Globus pallidus (tissue), 1 donor: ENCODE data around the gene ZSCAN16.

Source experiments
- DNase-seq: peaks from one replicate; pipeline ENCODE4 v3.0.0-alpha.2; 2015; ENCODE audit warnings: low spot score

The ZSCAN16 gene

DNA sequence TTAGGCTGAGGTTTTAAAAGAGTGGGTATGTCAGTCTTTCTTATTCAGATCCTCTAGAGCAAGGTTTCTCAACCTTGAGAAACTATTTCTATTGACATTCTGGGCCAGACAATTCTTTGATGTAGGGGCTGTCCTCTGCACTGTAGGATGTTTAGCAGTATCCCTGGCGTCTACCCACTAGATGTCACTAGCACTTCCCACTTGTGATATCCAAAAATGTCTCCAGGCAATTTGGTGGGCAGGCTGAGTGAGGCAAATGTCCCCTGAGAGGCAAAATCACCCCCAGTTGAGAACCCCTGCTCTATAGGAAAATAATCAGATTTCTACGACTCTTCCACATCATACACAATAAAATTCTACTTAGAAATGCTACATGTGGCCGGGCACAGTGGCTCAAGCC lies 9.6 kb downstream of the ZSCAN16 start:
- DNase-seq: no peak

DNA sequence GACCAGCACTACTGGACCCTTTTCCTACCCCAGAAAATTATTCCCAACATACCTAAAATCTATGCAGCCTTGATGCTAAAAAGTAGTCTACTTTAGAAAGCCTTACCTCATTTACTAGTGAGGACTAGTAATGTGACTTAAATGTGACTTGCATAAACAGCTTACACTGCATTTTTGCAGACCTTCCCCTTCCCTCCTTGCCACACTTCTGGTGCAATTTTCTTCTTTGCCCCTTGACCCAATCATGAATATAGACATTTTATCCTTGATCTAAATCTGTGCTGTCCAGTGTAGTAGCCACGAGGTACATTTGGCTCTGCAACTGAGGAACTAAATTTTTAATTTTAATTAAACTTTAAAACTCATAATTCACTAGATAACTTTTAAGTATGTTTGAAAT lies 10.3 kb downstream of the ZSCAN16 start:
- DNase-seq: no peak

DNA sequence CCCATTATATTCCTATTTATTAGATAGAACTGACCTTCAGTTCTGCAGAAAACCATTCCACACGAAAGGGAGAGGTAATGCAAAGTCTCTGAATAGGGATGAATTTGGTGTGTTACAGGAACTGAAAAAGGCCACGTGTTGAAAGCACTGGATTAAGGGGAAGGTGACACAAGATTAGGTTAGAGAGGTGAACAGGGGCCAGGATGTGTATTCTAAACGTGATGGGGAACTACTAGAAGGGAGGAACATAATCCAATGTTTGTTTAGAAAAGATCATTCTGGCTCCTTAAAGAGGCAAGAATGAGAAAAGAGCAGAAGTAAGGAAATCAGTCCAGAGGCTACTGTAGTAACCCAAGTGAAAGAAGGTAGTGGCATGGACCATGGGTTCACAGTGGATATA lies 11.0 kb downstream of the ZSCAN16 start:
- DNase-seq: no peak

DNA sequence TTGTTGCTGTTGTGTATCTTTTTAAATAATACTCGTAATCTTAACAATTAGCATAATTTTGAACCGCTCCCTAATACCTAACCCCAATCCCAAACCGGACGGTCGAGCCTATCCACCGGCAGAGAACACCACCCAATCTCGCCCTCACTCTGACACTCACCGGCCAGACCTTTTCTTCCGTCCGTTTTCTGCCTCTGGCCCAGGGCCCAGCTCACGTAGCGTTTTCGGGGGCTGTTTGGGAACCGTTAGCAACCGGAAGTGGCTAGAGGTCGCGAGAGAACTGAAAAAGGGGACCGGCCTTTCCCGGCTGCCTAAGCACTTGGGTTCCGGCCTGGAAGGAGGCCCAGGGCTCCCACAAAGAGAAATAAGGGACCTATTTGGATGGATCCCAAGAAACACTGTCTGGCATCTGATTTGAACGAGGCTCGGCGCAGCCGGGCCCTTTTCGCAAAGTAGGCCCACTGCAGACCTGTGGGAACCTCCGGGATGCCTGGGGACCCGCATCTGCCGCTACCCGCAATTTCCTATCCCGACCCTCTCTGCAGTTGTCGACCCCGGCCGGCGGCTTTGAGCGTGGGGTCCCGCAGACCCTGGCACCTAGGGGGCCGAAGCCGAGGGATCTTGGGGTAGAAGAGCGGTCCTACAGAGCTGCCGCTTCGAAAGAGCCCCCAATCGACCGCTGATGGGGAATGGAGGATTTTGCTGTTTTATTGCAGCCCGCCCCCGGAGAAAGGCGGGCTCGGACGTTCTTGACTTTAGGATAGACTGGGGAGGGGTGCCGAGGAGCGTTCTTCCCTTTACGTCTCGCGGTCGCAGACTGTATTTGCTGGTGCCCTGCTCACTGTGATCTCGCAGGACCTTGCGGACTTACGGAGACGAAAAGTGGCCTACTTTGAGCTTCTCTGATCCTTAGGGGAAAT lies 12.4 kb downstream of the ZSCAN16 start:
- DNase-seq: peak; percentile 88

DNA sequence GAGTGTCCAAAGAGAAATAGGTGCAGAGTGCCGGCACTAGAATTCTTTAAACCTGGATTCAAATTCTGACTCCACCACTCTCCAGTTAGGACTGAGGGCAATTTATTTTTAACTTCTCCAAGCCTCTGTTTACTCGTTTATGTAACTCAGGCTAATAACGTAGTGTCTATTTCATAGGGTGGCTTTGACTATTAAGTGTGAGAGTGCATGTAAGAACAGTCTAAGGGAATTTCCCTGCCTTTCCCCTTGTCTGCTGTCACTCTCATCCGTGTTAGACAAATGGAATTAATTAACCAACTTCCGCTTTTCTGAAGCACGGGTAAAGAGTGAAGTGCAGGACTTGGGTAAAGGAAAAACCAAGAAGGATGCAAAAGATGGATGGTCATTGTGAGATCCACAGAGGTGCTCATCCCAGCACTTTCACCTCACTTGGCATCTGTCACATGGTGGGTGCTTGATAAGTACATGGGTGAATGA lies 13.1 kb downstream of the ZSCAN16 start:
- DNase-seq: no peak

DNA sequence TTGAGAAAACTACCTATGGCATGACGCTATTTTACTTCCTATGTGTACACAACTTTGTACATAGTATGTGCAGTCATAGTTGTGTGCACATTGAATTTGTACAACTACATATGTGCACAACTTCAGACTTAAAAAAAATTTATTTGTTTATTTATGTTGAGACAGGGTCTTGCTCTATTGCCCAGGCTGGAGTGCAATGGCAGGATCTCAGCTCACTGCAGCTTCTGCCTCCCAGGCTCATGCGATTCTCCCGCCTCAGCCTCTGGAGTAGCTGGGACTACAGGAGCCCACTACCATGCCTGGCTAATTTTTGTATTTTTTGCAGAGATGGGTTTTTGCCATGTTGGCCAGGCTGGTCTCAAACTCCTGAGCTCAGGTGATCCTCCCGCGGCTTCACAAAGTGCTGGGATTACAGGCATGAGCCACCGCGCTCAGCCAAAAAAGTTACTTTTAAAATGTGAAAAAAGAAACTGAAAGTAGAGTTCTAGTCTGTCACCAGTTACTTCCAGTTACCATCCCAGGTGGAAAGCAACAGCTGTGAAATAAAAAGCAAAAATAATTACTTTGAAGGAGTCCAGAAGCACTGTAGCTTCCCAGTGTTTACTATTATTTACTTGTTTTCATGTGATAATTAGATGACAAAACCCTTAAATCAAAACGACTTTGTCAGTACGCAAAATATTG lies 15.6 kb downstream of the ZSCAN16 start:
- DNase-seq: no peak

DNA sequence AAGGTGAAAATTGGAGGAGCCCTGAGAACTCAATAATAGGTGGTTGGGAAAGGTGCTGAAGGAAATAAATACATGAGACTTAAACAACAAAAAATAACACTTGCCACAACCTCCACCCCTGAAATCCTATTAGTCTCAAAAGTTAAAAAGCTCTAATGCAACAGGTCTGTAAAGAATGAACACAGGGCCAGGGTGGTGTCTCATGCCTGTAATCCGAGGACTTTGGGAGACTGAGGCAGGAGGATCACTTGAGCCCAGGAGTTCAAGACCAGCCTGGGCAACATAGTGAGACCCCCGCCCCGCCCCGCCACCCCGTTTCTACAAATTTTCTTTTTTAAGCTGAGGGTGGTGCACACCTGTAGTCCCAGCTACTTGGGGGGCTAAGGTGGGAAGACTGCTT lies 16.2 kb downstream of the ZSCAN16 start:
- DNase-seq: no peak

DNA sequence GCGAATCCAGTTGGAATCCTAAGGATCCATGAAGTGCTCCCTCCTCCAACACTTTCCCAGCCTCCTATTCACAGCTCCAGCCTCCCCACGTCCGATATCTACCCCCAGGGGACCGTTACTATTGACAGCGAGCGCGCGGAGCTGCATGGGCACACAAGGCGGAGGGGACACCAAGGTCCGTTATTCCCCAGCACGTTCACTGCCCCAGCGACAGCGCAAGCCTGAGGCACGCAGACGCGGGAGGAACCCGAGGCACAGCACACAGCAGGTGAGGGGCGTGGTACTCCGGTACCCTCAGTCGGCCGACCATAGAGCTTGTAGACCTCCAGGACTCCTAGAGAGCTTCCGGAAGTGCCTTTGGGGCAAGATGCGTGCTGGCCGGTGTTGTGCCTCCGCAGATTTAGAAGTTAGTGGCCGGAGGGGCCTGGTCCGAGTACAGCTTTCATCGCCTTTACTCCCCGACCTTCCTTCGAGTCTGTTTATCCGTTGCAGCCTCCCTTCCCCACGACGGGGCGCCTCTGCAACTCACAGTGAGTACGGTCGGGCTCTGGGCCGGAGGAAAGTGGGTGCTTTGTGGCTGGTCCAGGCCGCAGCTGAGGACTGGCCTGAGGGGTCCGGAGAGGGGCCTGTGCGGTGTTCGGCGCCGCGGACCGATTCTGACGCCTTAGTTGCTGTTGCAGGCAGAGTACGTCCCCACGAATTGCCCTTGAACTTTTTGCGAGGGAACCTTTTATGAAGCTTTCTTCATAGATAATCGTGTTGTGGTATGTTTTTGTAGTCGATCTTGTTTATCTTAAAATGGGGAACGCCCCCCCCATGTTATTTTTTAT lies 17.3 kb downstream of the ZSCAN16 start, which contains the start of gene ZKSCAN8:
TSS of gene ZKSCAN8 (plus strand) at position 384 of the 830 bp plus-strand sequence. CDS start 6,525 bp downstream, outside the sequence.
- DNase-seq: peak; percentile 81

DNA sequence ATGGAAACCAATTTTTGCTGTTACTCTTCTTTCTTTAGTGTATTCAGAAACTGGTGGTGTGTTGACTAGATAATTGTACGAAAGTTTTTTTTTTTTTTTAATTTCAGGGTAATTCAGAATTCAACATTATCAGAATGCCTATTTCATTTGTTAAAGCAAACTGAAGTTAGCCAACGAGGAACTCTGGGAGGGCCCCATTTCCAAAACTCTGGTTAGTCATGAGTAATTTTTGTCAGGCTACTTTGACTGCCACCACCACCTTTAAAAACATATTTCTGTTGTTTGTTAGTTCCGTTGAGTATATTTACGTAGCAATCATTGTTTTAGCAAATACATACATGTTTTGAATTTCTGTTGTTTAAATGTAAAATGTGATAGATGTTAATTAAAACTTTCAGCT lies 18.0 kb downstream of the ZSCAN16 start:
- DNase-seq: no peak

DNA sequence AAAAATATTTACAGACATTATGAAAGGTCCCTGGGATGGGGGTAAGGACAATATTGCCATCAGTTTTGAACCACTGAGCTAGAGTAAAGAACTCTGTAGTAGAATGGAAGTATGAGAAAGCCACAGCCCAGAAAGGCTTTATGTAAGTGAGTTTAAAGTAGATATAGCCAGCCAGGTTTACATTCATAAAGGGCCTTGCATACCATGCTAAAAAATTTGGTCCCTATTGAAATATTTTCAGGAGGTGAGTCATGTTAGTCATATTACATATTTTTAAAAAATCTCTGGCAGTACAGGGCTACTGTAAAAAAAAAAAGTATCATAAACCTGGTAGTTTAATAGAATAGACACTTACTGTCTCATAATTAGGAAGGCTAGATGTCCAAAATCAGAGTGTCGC lies 20.8 kb downstream of the ZSCAN16 start:
- DNase-seq: no peak

DNA sequence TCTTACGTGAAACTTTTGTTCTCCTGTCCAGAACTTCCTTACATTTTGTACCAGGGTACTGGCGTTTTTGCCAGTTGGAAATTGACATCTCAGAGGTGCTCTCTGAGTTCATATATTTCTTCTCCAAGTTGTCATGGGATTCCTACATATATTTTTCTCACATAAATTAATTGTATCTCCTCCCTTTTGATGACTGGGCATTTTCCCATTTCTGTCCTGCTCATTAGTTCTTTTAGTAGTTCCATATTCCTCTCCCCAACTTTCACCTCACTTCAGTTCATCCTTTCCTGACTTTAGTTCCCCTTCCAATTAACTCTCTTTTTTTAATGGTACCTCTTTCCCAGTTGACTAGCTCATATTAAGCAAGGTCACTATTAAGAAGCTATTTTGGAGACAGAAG lies 28.1 kb downstream of the ZSCAN16 start:
- no peak for DNase-seq

DNA sequence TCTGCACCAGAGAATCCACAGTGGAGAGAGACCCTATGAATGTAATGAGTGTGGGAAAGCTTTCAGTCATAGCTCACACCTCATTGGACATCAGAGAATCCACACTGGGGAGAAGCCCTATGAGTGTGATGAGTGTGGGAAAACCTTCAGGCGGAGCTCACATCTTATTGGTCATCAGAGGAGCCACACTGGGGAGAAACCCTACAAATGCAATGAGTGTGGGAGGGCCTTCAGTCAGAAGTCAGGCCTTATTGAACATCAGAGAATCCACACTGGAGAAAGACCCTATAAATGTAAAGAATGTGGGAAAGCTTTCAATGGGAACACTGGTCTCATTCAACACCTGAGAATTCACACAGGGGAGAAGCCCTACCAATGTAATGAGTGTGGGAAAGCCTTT lies 29.1 kb downstream of the ZSCAN16 start:
- no peak for DNase-seq

DNA sequence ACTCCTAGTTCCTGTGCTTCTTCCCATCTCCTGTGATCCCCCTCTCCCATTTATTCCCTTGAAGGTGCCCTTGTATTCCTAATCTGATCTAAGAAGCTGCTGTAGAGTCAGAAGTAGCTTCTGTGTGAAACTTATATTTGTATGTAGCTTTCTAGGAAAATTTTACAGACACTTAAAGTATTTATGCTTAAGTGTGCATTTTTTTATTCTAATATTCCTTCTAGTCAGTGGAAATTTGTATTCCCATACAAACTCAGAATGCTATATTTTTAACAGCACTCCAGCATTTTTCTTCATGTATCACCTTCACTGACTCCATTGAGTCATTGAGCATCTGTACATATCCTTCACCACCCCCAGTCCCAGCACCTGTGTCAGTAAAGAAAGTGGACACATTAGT lies 29.9 kb downstream of the ZSCAN16 start:
- no peak for DNase-seq

DNA sequence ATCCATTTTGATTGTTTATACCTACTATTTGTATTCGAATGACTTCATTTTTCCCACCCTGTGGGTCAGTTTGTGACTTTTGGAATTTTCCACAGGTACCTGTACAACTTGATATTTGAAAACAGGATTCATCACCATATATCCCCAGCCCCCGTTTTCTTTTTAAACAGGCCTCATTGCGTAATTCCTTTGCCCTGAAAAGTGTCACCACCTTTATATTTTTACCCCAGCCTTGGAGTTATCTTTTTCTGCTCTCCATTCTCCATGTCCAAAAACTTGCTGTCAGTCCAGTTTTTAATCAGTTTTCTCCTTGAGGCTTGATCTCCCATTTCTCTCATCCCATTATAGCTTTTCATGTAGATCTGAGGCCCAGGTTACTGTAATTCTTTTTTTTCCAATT lies 33.9 kb downstream of the ZSCAN16 start:
- DNase-seq: no peak

DNA sequence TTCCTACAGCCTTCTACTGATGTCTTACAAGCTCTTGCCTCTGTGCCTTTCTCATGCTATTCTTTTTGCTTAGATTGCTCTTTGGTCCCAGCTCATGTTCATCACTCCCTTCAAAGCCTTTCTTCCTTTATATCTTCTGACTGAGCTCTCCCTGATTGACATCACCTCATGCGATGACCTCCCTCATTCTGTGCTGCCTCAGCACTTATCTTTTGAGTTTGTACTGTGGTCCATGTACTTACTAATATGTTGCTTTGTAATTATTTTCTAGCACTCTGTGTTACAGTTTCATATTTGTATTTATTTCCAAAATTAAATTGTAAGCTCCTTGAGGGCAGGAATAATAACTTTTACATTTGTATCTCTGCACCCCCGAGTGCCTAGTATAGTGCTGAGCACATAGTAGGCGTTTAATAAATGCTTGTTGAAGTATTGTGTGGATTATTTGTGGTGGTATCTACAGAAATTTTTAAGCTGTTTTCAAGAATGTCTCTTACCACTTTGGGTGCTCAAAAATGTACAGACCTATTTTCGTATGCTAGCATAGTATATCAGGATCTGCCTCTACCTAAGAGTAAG lies 34.7 kb downstream of the ZSCAN16 start:
- DNase-seq: no peak

DNA sequence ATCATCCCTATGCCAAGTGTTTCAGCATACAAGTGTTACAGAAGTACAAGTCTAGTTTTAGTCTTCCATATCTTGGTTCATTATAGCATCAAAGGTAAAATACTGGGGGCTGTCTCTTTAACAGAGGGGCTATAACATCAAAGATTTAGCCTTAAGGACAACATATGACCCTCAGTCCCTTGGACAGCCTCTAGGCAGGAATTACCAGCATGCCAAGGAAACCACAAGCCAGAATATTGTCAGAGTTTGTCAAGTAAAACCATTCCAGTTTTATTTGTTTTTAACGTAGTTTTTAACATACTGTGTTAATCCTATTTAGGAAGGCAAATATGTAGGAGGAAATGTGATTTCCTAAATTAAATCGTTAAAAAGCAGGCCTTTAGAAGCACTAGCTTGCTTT lies 35.8 kb downstream of the ZSCAN16 start:
- DNase-seq: no peak

DNA sequence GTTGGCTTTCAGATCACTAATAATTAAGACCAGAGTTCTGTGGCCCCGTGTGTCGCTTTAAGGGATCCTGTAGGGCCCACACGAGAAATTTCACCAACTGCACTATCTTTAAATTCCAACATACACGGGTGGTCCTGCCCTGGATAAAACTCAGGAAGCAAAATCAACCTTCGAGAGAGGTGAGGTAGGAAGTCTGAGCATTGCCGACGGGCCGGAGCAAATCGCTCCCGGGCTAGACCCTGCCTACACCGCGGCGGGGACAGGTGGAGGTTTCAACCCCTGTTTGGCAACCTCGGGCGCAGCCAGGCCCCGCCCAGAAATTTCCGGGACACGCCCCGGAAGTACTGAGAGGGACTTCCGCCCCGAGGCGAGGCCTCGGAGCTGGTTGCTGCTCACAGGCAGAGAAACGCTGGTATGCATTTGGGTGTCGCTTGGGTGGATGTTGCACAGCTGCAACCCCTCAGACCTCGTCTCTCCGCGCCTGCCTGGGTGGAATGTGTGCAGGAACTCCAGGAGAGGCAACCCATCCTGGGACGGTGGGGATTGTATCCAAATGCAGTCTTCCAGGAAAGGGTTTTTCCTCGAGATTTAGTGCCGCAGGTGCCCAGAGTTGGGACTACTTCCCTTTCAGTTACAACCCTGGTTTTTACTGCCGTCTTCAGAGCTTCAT lies 37.1 kb downstream of the ZSCAN16 start:
- DNase-seq: peak; percentile 33

DNA sequence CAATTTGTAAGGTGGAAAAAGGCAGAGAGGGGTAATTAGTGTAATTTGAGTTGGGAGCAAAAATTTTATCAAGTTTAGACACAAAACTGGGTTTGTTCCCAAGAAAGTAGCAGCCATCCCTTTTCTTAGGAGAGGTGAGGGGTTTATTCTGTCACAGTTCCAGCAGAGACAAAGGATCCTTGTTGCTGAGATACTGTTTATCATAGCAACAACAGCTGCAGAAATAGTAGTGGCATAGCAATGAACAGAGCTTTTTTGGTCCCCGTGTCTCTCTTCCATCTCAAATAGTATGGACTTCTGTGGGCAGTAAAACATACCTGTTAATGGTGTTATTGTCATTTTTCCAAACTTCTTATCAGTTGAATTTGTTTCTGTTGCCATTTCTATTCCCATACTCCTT lies 41.2 kb downstream of the ZSCAN16 start:
- no peak for DNase-seq

DNA sequence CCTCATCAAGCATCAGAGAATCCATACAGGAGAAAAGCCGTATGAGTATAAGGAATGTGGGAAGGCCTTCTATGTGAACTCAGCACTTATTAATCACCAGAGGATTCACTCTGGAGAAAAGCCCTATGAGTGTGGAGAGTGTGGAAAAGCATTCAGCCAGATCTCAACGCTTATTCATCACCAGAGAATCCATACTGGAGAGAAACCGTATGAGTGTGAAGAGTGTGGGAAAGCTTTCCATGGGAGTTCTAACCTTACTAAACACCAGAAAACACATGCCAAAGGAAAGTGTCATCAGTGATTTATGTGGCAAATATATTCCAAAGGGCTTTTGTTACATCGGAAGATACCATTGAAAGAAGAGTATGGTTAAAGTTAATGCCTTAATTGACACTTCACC lies 42.7 kb downstream of the ZSCAN16 start:
- DNase-seq: no peak

DNA sequence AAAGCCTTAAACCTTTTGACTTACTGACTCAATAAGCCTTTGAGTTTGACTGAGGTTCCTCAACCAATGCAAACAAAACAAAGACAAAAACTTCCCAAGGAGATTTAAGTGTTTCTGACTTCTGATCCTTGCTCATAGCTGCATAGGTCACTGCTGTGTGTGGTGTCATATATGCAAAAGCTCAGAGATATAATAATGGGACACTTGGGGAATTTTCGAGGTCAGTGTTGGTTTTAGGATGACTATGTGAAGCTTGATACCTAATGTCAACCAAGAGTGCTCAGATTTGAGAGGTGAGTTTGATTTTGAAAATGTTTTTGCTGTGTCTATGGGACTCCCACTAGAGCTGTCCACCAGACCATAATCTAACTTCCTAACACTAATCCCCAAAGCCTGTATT lies 43.5 kb downstream of the ZSCAN16 start:
- DNase-seq: no peak

DNA sequence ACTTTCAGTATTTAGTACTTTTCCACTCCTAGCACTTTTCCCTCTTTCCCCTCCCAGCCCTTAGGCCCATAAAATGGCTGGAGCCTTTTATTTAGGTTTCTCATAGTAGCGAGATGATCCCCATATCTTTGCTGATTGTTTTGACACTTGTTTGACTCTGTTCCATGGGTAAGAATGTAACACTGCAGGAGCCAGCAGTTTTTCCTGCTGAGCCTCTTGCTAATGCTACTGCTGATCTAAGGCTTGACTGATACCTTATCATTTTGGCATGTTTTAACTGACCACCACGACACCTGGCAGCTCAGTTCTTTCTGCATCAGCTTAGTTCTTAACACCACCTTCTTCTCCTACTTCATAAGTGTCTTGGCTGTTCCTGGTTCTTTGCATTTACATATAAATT lies 46.9 kb downstream of the ZSCAN16 start:
- no peak for DNase-seq
